Measurements from ENCODE around the gene PI16.
"Not testable (repeated sequence)": the region's sequence is repeated elsewhere in the genome, so short reads cannot be mapped to it uniquely, and the experiment has no call there.

The PI16 gene

GRCh38 chr6:36929607-36930006, 24.9 kb upstream of the PI16 start:
- no peak for DNase-seq

- DNase-seq, result no peak
Measured at GRCh38 chr6:36930483-36930882, 24.1 kb upstream of the PI16 start.

GRCh38 chr6:36933102-36933501, 21.4 kb upstream of the PI16 start:
- DNase-seq, result no peak

- no peak for DNase-seq
Measured at GRCh38 chr6:36933519-36933918, 21.0 kb upstream of the PI16 start.

GRCh38 chr6:36934901-36935300, 19.6 kb upstream of the PI16 start:
- DNase-seq, result no peak

- no peak for DNase-seq
Measured at GRCh38 chr6:36936824-36937223, 17.7 kb upstream of the PI16 start.

GRCh38 chr6:36937896-36938295, 16.6 kb upstream of the PI16 start:
- no peak for DNase-seq

- DNase-seq, result no peak
Measured at GRCh38 chr6:36938536-36938935, 16.0 kb upstream of the PI16 start.

- not testable (repeated sequence) for DNase-seq
Measured at GRCh38 chr6:36939005-36939404, 15.5 kb upstream of the PI16 start.

- no peak for DNase-seq
Measured at GRCh38 chr6:36940027-36940426, 14.5 kb upstream of the PI16 start.

GRCh38 chr6:36941561-36941960, 13.0 kb upstream of the PI16 start:
- DNase-seq, result not testable (repeated sequence)

GRCh38 chr6:36942329-36942728, 12.2 kb upstream of the PI16 start:
- not testable (repeated sequence) for DNase-seq

- DNase-seq, result no peak
Measured at GRCh38 chr6:36944650-36945049, 9.9 kb upstream of the PI16 start.

GRCh38 chr6:36945301-36945700, 9.2 kb upstream of the PI16 start:
- DNase-seq, result no peak

GRCh38 chr6:36946526-36946925, 8.0 kb upstream of the PI16 start:
- DNase-seq, result no peak

- no peak for DNase-seq
Measured at GRCh38 chr6:36947570-36948351, 6.8 kb upstream of the PI16 start.

- not testable (repeated sequence) for DNase-seq
Measured at GRCh38 chr6:36949076-36949475, 5.5 kb upstream of the PI16 start.

GRCh38 chr6:36949636-36950035, 4.9 kb upstream of the PI16 start:
- no peak for DNase-seq

GRCh38 chr6:36953931-36954261, 642 bp upstream of the PI16 start:
- no peak for DNase-seq

GRCh38 chr6:36955136-36955535, 598 bp downstream of the PI16 start:
- DNase-seq, result no peak

GRCh38 chr6:36955671-36956445, 1.3 kb downstream of the PI16 start:
- DNase-seq, result no peak

GRCh38 chr6:36956446-36956820, 1.9 kb downstream of the PI16 start:
- DNase-seq, result no peak

- DNase-seq, result no peak
Measured at GRCh38 chr6:36957773-36958271, 3.3 kb downstream of the PI16 start.
